K562 (cell line): Measurements from ENCODE around the gene PLA2G4A. TPM values are rescaled to one million over a fixed set of nuclear protein-coding genes. Genes with fewer than 3 reads are reported as not detected.

Source experiments
- ATAC-seq: fragments of 200-7000 bp; cut with Tn5 transposase; 3 replicates; pipeline ENCODE4 v1.9.1; 2020; ENCODE audit warnings: moderate library complexity
- BruUV-seq: library from RNA; stranded (reverse); fragments of 400-500 nt; replicated peaks from 2 replicates; lab custom pipeline; 2021; lab: Mats Ljungman, UMichigan
- CTCF ChIA-PET: fragments of 300-600 bp; formaldehyde crosslinking; extraction: SDS; loops from one replicate; lab custom pipeline; 2021; ENCODE audit warnings: low intra/inter-chr PET ratio; lab: Yijun Ruan, JAX
- POLR2A ChIA-PET: fragments of 300-600, 350-650 bp; sonication (Branson Sonifier 250); formaldehyde crosslinking; extraction: SDS; loops from one replicate; lab custom pipeline; 2021; ENCODE audit warnings: antibody characterized with exemption, inconsistent platforms; lab: Yijun Ruan, JAX
- DNase-seq, 4 experiments: peaks; one replicate each; pipeline versions ENCODE4 v3.0.0 to v3.0.0-alpha.2; 2011 to 2018; ENCODE audit warnings: low spot score in 3 of 4, mixed read lengths in 3 of 4; ENCODE audit errors: extremely low read depth in 1 of 4
- FAIRE-seq: peaks from 2 replicates; lab custom pipeline; 2011; peaks lifted over from hg19 to GRCh38; lab: Jason Lieb, UNC
- H2AFZ ChIP-seq: 2 replicates; pipeline ENCODE4 v1.6.0; 2011; ENCODE audit warnings: low read depth, low read length, control low read depth, inconsistent platforms
- H3K27ac ChIP-seq: fragments of 200-600 bp; 3 replicates; pipeline ENCODE4 v1.8.0; 2011; ENCODE audit warnings: low read depth, mild to moderate bottlenecking, control low read depth, inconsistent platforms, low read length, moderate library complexity, mixed read lengths; ENCODE audit errors: extremely low read depth
- H3K27me3 ChIP-seq, 2 experiments: fragments of 300-600 bp in 1 of 2; 2 replicates in 1 of 2; 3 replicates in 1 of 2; pipeline versions ENCODE4 v1.6.0 to v1.8.0; 2011; ENCODE audit warnings: inconsistent platforms in 2 of 2, low read length in 2 of 2, mild to moderate bottlenecking in 1 of 2, mixed read lengths in 1 of 2, moderate library complexity in 1 of 2; ENCODE audit not compliant: control insufficient read depth in 2 of 2, insufficient read depth in 2 of 2
- H3K36me3 ChIP-seq: fragments of 300-600 bp; 3 replicates; pipeline ENCODE4 v1.8.0; 2011; ENCODE audit warnings: mild to moderate bottlenecking, low read length, inconsistent platforms; ENCODE audit not compliant: control insufficient read depth, insufficient read depth
- H3K4me1 ChIP-seq, 2 experiments: fragments of 200-600 bp in 1 of 2; replicated peaks in 1 of 2; 2 replicates in 1 of 2; 3 replicates in 1 of 2; pipeline versions ENCODE4 v1.5.1 to v1.8.0; 2011; ENCODE audit warnings: inconsistent platforms in 2 of 2, low read length in 2 of 2, mild to moderate bottlenecking in 1 of 2, mixed read lengths in 1 of 2, moderate library complexity in 1 of 2; ENCODE audit not compliant: control insufficient read depth in 2 of 2, insufficient read depth in 2 of 2
- H3K4me2 ChIP-seq: 2 replicates; pipeline ENCODE4 v1.6.1; 2011; ENCODE audit warnings: low read length, control low read depth, inconsistent platforms, mixed read lengths; ENCODE audit not compliant: insufficient read depth
- H3K4me3 ChIP-seq: fragments of 200-600 bp; sonication (generic), shearing (Covaris generic); 2 replicates; pipeline ENCODE4 v1.5.1; 2016; ENCODE audit warnings: control low read depth, inconsistent platforms
- H3K79me2 ChIP-seq: fragments of 200-600 bp; 3 replicates; pipeline ENCODE4 v1.8.0; 2011; ENCODE audit warnings: low read length, inconsistent platforms; ENCODE audit not compliant: control insufficient read depth, insufficient read depth
- H3K9ac ChIP-seq, 2 experiments: 2 replicates each; pipeline versions ENCODE4 v1.6.0 to v1.6.1; 2011; ENCODE audit warnings: low read depth in 2 of 2, low read length in 2 of 2, control low read depth in 1 of 2, inconsistent platforms in 1 of 2, mild to moderate bottlenecking in 1 of 2, mixed read lengths in 1 of 2; ENCODE audit not compliant: insufficient read depth in 1 of 2
- H3K9me1 ChIP-seq: one replicate; pipeline ENCODE4 v1.6.0; 2011; ENCODE audit warnings: inconsistent platforms, mild to moderate bottlenecking, low read length, moderate library complexity; ENCODE audit not compliant: control insufficient read depth, insufficient read depth
- H3K9me3 ChIP-seq: replicated peaks from 2 replicates; pipeline ENCODE4 v1.5.1; 2011; ENCODE audit warnings: low read depth, low read length, inconsistent platforms; ENCODE audit not compliant: control insufficient read depth, insufficient read depth
- H4K20me1 ChIP-seq: replicated peaks from 2 replicates; pipeline ENCODE4 v1.6.1; 2011; ENCODE audit warnings: low read length, inconsistent platforms, mixed read lengths; ENCODE audit not compliant: control insufficient read depth, insufficient read depth
- E2F8 ChIP-seq: fragments of 450-650 bp; IDR thresholded peaks from 2 replicates; pipeline ENCODE4 v1.7.1; 2018; ENCODE audit warnings: mild to moderate bottlenecking, low read depth; ENCODE audit not compliant: partially characterized antibody
- MBD1 ChIP-seq: fragments of 250-450 bp; sonication (Bioruptor Pico); IDR thresholded peaks from 2 replicates; pipeline ENCODE4 v1.8.0; 2022; ENCODE audit warnings: inconsistent platforms
- MLLT1 ChIP-seq, 2 experiments: fragments of 450-650 bp; IDR thresholded peaks; 2 replicates each; pipeline ENCODE4 v1.6.1; 2016
- SMC3 ChIP-seq: conservative IDR thresholded peaks from 2 replicates; pipeline ENCODE4 v1.6.1; 2011; ENCODE audit warnings: low read depth, low read length, improper control_type of control experiment; ENCODE audit not compliant: insufficient read depth
- WGBS: fragments of 100-300 bp; shearing (Covaris generic); methylation state at CpG from one replicate; pipeline ENCODE4 v1.1.6; 2016; ENCODE audit warnings: low coverage, mixed read lengths; ENCODE audit not compliant: insufficient coverage; ENCODE audit errors: missing lambda C conversion rate; 5-methylcytosine and 5-hydroxymethylcytosine counted together
- in situ Hi-C: fragments of 300-500 bp; cut with MboI; formaldehyde crosslinking; loops from 4 replicates; pipeline ENCODE4 v1.15.0; 2018; ENCODE audit warnings: inconsistent platforms, mixed read lengths
- intact Hi-C: fragments of 100-400 bp; cut with micrococcal nuclease; formaldehyde crosslinking; loops from 2 replicates; pipeline ENCODE4 v1.14.2; 2022
- polyA plus RNA-seq, 8 experiments: library from polyadenylated mRNA; depleted of rRNA in 4 of 8; stranded (reverse) in 5 of 8; unstranded in 3 of 8; fragments of >200 nt; fragmentation: Nextera tagmentation in 2 of 8; fragmentation: Illumina TruSeq in 1 of 8; extraction: Ambion mirVana in 2 of 8; extraction: Trizol in 1 of 8; gene quantifications; 2 replicates each; pipeline versions ENCODE4 v1.2.1 to v1.2.3, GENCODE V29; 2011 to 2014; ENCODE audit warnings: inconsistent platforms in 1 of 8, missing spikeins in 1 of 8
- total RNA-seq, 7 experiments: library from RNA; depleted of rRNA in 6 of 7; stranded (reverse); fragments of >200 nt in 6 of 7; fragmentation: Illumina TruSeq in 2 of 7; extraction: Trizol in 2 of 7; gene quantifications; 2 replicates each; pipeline versions ENCODE4 v1.2.1 to v1.2.3, GENCODE V29; 2011 to 2021; ENCODE audit warnings: low replicate concordance in 1 of 7

PLA2G4A gene
- total and polyA plus RNA-seq, 9 of the 15 experiments (the other 6 are each of a cell fraction or from before 2014, with no cell fraction given) = 0.04 to 0.71 (median 0.22) TPM; not detected in 4

GRCh38 chr1:187033693-187034390 is 205.1 kb downstream of the PLA2G4A start:
- POLR2A ChIA-PET = no interaction called here
- no peaks in the 10 kb centered on the region for H3K9me1 ChIP-seq
- no peak for FAIRE-seq
- no peak for TF ChIP-seq MLLT1 (IDR thresholded peaks at IDR 0.05)
- no peak for TF ChIP-seq MBD1 (CRISPR knock-in tag)
- TF ChIP-seq SMC3 = no peak
- TF ChIP-seq E2F8 = no peak

More at GRCh38 chr1:187033693-187034390, 205.1 kb downstream of the PLA2G4A start:
- Histone ChIP-seq H3K36me3 (no peaks in the 10 kb centered on the region), H3K4me2 (no peak overlapping the region), H3K27me3 (no peaks in the 10 kb centered on the region), H3K9me3 (no peaks in the 10 kb centered on the region), H3K9ac (no peak overlapping the region), H3K4me3 (no peak overlapping the region), H3K27ac (no peak overlapping the region), H3K4me1 (no peaks in the 10 kb centered on the region), H3K79me2 (no peaks in the 10 kb centered on the region), H2AFZ (no peak overlapping the region), H4K20me1 (no peaks in the 10 kb centered on the region)
- BruUV-seq = no TSS peak
- CTCF ChIA-PET = no interaction called here
- in situ Hi-C loops (no loop called here), intact Hi-C loops (no loop called here)
- ATAC-seq (no peak), DNase-seq (no peak)
- WGBS = 22% methylated on average over 4 of the region's 4 CpGs
